SK-N-SH (cell line): Measurements from ENCODE around the gene SYT14. TPM values are rescaled to one million over a fixed set of nuclear protein-coding genes. Genes with fewer than 3 reads are reported as not detected.

Source experiments
- CTCF ChIA-PET: fragments of 300-600, 350-600 bp; formaldehyde crosslinking; extraction: SDS; loops from one replicate; lab custom pipeline; 2021; lab: Yijun Ruan, JAX
- POLR2A ChIA-PET: fragments of 350-600 bp; sonication (Branson Sonifier 250); formaldehyde crosslinking; extraction: SDS; loops from one replicate; lab custom pipeline; 2020; ENCODE audit warnings: antibody characterized with exemption, inconsistent platforms; lab: Yijun Ruan, JAX
- DNase-seq: peaks from one replicate; pipeline ENCODE4 v3.0.0; 2012
- H2AFZ ChIP-seq: fragments of 200-600 bp; sonication (generic); 2 replicates; pipeline ENCODE4 v1.8.1; 2016; ENCODE audit warnings: antibody characterized with exemption, mild to moderate bottlenecking, low read depth
- H3F3A ChIP-seq: fragments of 200-600 bp; sonication (generic); replicated peaks from 2 replicates; pipeline ENCODE3; 2016; ENCODE audit warnings: antibody characterized with exemption, mild to moderate bottlenecking; ENCODE audit not compliant: insufficient read depth
- H3K27ac ChIP-seq, 2 experiments: fragments of 200-500 bp in 1 of 2; fragments of 200-600 bp in 1 of 2; sonication (Bioruptor generic) in 1 of 2; sonication (generic), shearing (Covaris generic) in 1 of 2; 2 replicates each; pipeline versions ENCODE4 v1.5.1 to v1.6.1; 2014 to 2016; ENCODE audit warnings: low read depth in 2 of 2, inconsistent platforms in 1 of 2, low read length in 1 of 2, mild to moderate bottlenecking in 1 of 2, mixed read lengths in 1 of 2
- H3K27me3 ChIP-seq: fragments of 200-600 bp; sonication (generic), shearing (Covaris generic); 2 replicates; pipeline ENCODE4 v1.6.1; 2016; ENCODE audit warnings: mixed run types; ENCODE audit not compliant: insufficient read depth
- H3K36me3 ChIP-seq, 2 experiments: fragments of 200-500 bp in 1 of 2; fragments of 200-600 bp in 1 of 2; sonication (Bioruptor generic) in 1 of 2; sonication (generic) in 1 of 2; replicated peaks in 1 of 2; 2 replicates each; pipeline versions ENCODE3 to v1.5.1; 2014 to 2016; ENCODE audit warnings: low read length in 1 of 2, mild to moderate bottlenecking in 1 of 2; ENCODE audit not compliant: insufficient read depth in 2 of 2, control insufficient read depth in 1 of 2
- H3K4me1 ChIP-seq, 2 experiments: fragments of 200-500 bp in 1 of 2; fragments of 200-600 bp in 1 of 2; sonication (Bioruptor generic) in 1 of 2; sonication (generic), shearing (Covaris generic) in 1 of 2; 2 replicates each; pipeline versions ENCODE4 v1.5.1 to v1.6.1; 2014 to 2016; ENCODE audit warnings: low read depth in 1 of 2, low read length in 1 of 2, mixed run types in 1 of 2; ENCODE audit not compliant: insufficient read depth in 2 of 2, control insufficient read depth in 1 of 2
- H3K4me2 ChIP-seq: fragments of 200-600 bp; sonication (generic), shearing (Covaris generic); 2 replicates; pipeline ENCODE4 v1.6.1; 2017; ENCODE audit warnings: mixed run types
- H3K4me3 ChIP-seq, 2 experiments: fragments of 200-500 bp in 1 of 2; fragments of 200-600 bp in 1 of 2; sonication (Bioruptor generic) in 1 of 2; sonication (generic), shearing (Covaris generic) in 1 of 2; 2 replicates each; pipeline versions ENCODE4 v1.5.1 to v1.8.1; 2014 to 2016; ENCODE audit warnings: low read depth in 2 of 2, inconsistent platforms in 1 of 2, low read length in 1 of 2, mild to moderate bottlenecking in 1 of 2, mixed read lengths in 1 of 2, moderate library complexity in 1 of 2
- H3K79me2 ChIP-seq: fragments of 200-600 bp; sonication (generic); 2 replicates; pipeline ENCODE4 v1.8.1; 2017; ENCODE audit warnings: mild to moderate bottlenecking; ENCODE audit not compliant: insufficient read depth
- H3K9ac ChIP-seq: fragments of 200-600 bp; sonication (generic); 2 replicates; pipeline ENCODE4 v1.6.1; 2017; ENCODE audit warnings: mixed run types
- H3K9me2 ChIP-seq: fragments of 200-600 bp; sonication (generic); 2 replicates; pipeline ENCODE4 v1.6.1; 2017; ENCODE audit warnings: mixed run types
- H3K9me3 ChIP-seq: fragments of 200-600 bp; sonication (generic); 2 replicates; pipeline ENCODE4 v1.6.1; 2017; ENCODE audit warnings: mixed run types, mild to moderate bottlenecking, moderate library complexity
- H4K20me1 ChIP-seq: fragments of 200-600 bp; sonication (generic); 2 replicates; pipeline ENCODE4 v1.6.1; 2017; ENCODE audit warnings: mild to moderate bottlenecking, mixed run types; ENCODE audit not compliant: insufficient read depth
- CHD2 ChIP-seq: fragments of 150-350 bp; IDR thresholded peaks from 2 replicates; pipeline ENCODE4 v1.6.1; 2018; ENCODE audit warnings: low read length; ENCODE audit not compliant: partially characterized antibody
- ELF1 ChIP-seq: IDR thresholded peaks from 2 replicates; pipeline ENCODE4 v1.4.0; 2012
- EP300 ChIP-seq, 2 experiments: IDR thresholded peaks; 2 replicates each; pipeline versions ENCODE4 v1.4.0 to v1.6.1; 2012; ENCODE audit warnings: borderline replicate concordance in 1 of 2, low read depth in 1 of 2, low read length in 1 of 2
- FOSL2 ChIP-seq: IDR thresholded peaks from 2 replicates; pipeline ENCODE4 v1.4.0; 2012; ENCODE audit warnings: low read depth, mild to moderate bottlenecking, moderate library complexity, borderline replicate concordance
- GATA2 ChIP-seq: sonication (generic); formaldehyde crosslinking; IDR thresholded peaks from 2 replicates; pipeline ENCODE4 v1.5.0; 2020; ENCODE audit warnings: mild to moderate bottlenecking, missing genetic modification reagents
- JUND ChIP-seq: IDR thresholded peaks from 2 replicates; pipeline ENCODE4 v1.4.0; 2012
- MAX ChIP-seq: IDR thresholded peaks from 2 replicates; pipeline ENCODE4 v1.4.0; 2012; ENCODE audit warnings: low read depth
- MEF2A ChIP-seq: IDR thresholded peaks from 2 replicates; pipeline ENCODE4 v1.4.0; 2012; ENCODE audit warnings: low read depth, borderline replicate concordance
- MXI1 ChIP-seq: IDR thresholded peaks from 2 replicates; pipeline ENCODE4 v1.6.1; 2012; ENCODE audit warnings: mild to moderate bottlenecking, low read depth, low read length, improper control_type of control experiment
- NFIC ChIP-seq: IDR thresholded peaks from 2 replicates; pipeline ENCODE4 v1.4.0; 2012; ENCODE audit warnings: borderline replicate concordance
- PBX3 ChIP-seq: IDR thresholded peaks from 2 replicates; pipeline ENCODE4; 2012
- POLR2AphosphoS5 ChIP-seq: IDR thresholded peaks from 2 replicates; pipeline ENCODE4 v1.6.1; 2012; ENCODE audit warnings: low read depth, low read length
- RCOR1 ChIP-seq: fragments of 150-350 bp; IDR thresholded peaks from 2 replicates; pipeline ENCODE4 v1.6.1; 2017; ENCODE audit warnings: antibody characterized with exemption, low read length
- REST ChIP-seq: IDR thresholded peaks from 2 replicates; pipeline ENCODE4 v1.6.1; 2012; ENCODE audit warnings: mild to moderate bottlenecking, low read depth, low read length, moderate library complexity
- RFX5 ChIP-seq: IDR thresholded peaks from 2 replicates; pipeline ENCODE4 v1.6.1; 2012; ENCODE audit warnings: mild to moderate bottlenecking, improper control_type of control experiment, low read length
- SMC3 ChIP-seq: IDR thresholded peaks from 2 replicates; pipeline ENCODE4 v1.6.1; 2012; ENCODE audit warnings: low read depth, low read length, improper control_type of control experiment
- TCF12 ChIP-seq: IDR thresholded peaks from 2 replicates; pipeline ENCODE4 v1.4.0; 2012
- TEAD4 ChIP-seq: IDR thresholded peaks from 2 replicates; pipeline ENCODE4 v1.4.0; 2012; ENCODE audit warnings: mild to moderate bottlenecking, borderline replicate concordance; ENCODE audit not compliant: insufficient read depth
- USF1 ChIP-seq: IDR thresholded peaks from 2 replicates; pipeline ENCODE4 v1.4.0; 2012; ENCODE audit warnings: low read depth, borderline replicate concordance
- YY1 ChIP-seq: IDR thresholded peaks from 2 replicates; pipeline ENCODE4 v1.4.0; 2012; ENCODE audit warnings: low read depth, mild to moderate bottlenecking
- ZBTB33 ChIP-seq: IDR thresholded peaks from 2 replicates; pipeline ENCODE4 v1.4.0; 2012; ENCODE audit warnings: low read depth, borderline replicate concordance
- whole genome bisulfite sequencing: methylation state at CpG from one replicate; pipeline ENCODE4 v1.1.6; 2017; ENCODE audit warnings: low lambda C conversion rate; 5-methylcytosine and 5-hydroxymethylcytosine counted together
- polyA plus RNA-seq, 3 experiments: library from polyadenylated mRNA; depleted of rRNA; stranded (reverse); fragments of >200 nt; gene quantifications; 2 replicates each; pipeline ENCODE4 v1.2.3, GENCODE V29; 2012

The SYT14 gene
- polyA plus RNA-seq, 1 of the 3 experiments (the other 2 are of a cell fraction): 1.2 TPM

GRCh38 chr1:210123383-210123782 is 185.4 kb downstream of the SYT14 start:
- no peak overlapping the region; the same call in 1 of the 2 replicates for H3K9ac ChIP-seq
- H3K9me2 ChIP-seq: no peaks in the 10 kb centered on the region
- H3K36me3 ChIP-seq: peaks cover 0 to 3% of the 10 kb centered on the region in 2 experiments
- H3K27ac ChIP-seq: peak overlapping the region; percentile 94 to 98
- no peaks in the 10 kb centered on the region for H3K9me3 ChIP-seq
- no peaks in the 10 kb centered on the region for H3K27me3 ChIP-seq
- peaks cover 32 to 35% of the 10 kb centered on the region in 2 experiments for H3K4me1 ChIP-seq
- H3K79me2 ChIP-seq: no peaks in the 10 kb centered on the region
- no peaks in the 10 kb centered on the region for H4K20me1 ChIP-seq
- TF ChIP-seq ZBTB33 (no peak), CHD2 (peak; percentile 68), REST (no peak), RCOR1 (peak; percentile 69; the same call in 1 of the 2 replicates), GATA2 (CRISPR knock-in tag) (peak; percentile 93), MXI1 (no peak), EP300 (IDR thresholded peaks at IDR 0.05; ENCODE audit: borderline replicate concordance in 1 of 2, low read depth in 1 of 2, low read length in 1 of 2) (peak; percentile 69 to 83; a peak in 3 of 4 replicates), TEAD4 (peak; percentile 33; the same call in 1 of the 2 replicates), NFIC (peak; percentile 47; the same call in 1 of the 2 replicates), RFX5 (no peak), MEF2A (no peak), SMC3 (no peak), POLR2AphosphoS5 (peak; percentile 49; the same call in 1 of the 2 replicates), TCF12 (peak; percentile 81), USF1 (no peak), MAX (no peak), JUND (peak; percentile 40; the same call in 1 of the 2 replicates), PBX3 (peak; percentile 65; the same call in 1 of the 2 replicates), FOSL2 (no peak), YY1 (no peak), ELF1 (no peak)
- H2AFZ ChIP-seq: no peak overlapping the region
- 0% methylated on average over 1 of the region's 1 CpG for WGBS
- POLR2A ChIA-PET: no interaction called here
- CTCF ChIA-PET: no interaction called here
- peak; percentile 40 for DNase-seq
- peak overlapping the region; percentile 46; the same call in 1 of the 2 replicates for H3K4me2 ChIP-seq
- H3F3A ChIP-seq: peaks cover 19% of the 10 kb centered on the region
- no peak overlapping the region for H3K4me3 ChIP-seq
